Neuronal stem cell (in vitro differentiated cells): Measurements from ENCODE around the gene ITFG2.

Experiments
- DNase-seq: peaks from one replicate; pipeline ENCODE4 v3.0.0-alpha.2; 2013; ENCODE audit warnings: low spot score
- H2AFZ ChIP-seq: one replicate; pipeline ENCODE4 v1.6.1; 2013; ENCODE audit warnings: mild to moderate bottlenecking, low read length, inconsistent platforms
- H2AK5ac ChIP-seq: 2 replicates; pipeline ENCODE4 v1.6.1; 2013; ENCODE audit warnings: low read depth, mild to moderate bottlenecking, inconsistent platforms, low read length, moderate library complexity, mixed read lengths
- H2BK120ac ChIP-seq: 2 replicates; pipeline ENCODE4 v1.6.1; 2013; ENCODE audit warnings: low read depth, mild to moderate bottlenecking, inconsistent platforms, low read length, moderate library complexity, mixed read lengths
- H2BK12ac ChIP-seq: one replicate; pipeline ENCODE4 v1.6.1; 2013; ENCODE audit warnings: low read length, inconsistent platforms
- H2BK15ac ChIP-seq: 2 replicates; pipeline ENCODE4 v1.6.1; 2013; ENCODE audit warnings: mild to moderate bottlenecking, low read length, inconsistent platforms, mixed read lengths
- H2BK5ac ChIP-seq: one replicate; pipeline ENCODE4 v1.6.1; 2013; ENCODE audit warnings: inconsistent platforms, mild to moderate bottlenecking, low read length, moderate library complexity
- H3K14ac ChIP-seq: one replicate; pipeline ENCODE4 v1.6.1; 2013; ENCODE audit warnings: low read length, inconsistent platforms
- H3K18ac ChIP-seq: 2 replicates; pipeline ENCODE4 v1.6.1; 2013; ENCODE audit warnings: low read length, inconsistent platforms
- H3K23ac ChIP-seq: 2 replicates; pipeline ENCODE4 v1.6.1; 2013; ENCODE audit warnings: low read depth, mild to moderate bottlenecking, mixed read lengths, low read length, inconsistent platforms; ENCODE audit not compliant: poor library complexity
- H3K27ac ChIP-seq: replicated peaks from 3 replicates; pipeline ENCODE4 v1.5.1; 2013; ENCODE audit warnings: low read length, inconsistent platforms
- H3K27me3 ChIP-seq, 3 experiments: 2 replicates each; pipeline ENCODE4 v1.6.1; 2013; ENCODE audit warnings: low read length in 3 of 3, mild to moderate bottlenecking in 2 of 3, inconsistent platforms in 1 of 3, low read depth in 1 of 3, mixed read lengths in 1 of 3, moderate library complexity in 1 of 3; ENCODE audit not compliant: control insufficient read depth in 3 of 3, insufficient read depth in 3 of 3
- H3K36me3 ChIP-seq, 2 donors: replicated peaks in 1 of 2; 2 replicates each; pipeline ENCODE4 v1.6.1; 2013; ENCODE audit warnings: low read length in 2 of 2; ENCODE audit not compliant: control insufficient read depth in 2 of 2, insufficient read depth in 2 of 2
- H3K4ac ChIP-seq: 2 replicates; pipeline ENCODE4 v1.6.1; 2013; ENCODE audit warnings: inconsistent platforms, mild to moderate bottlenecking, low read length, moderate library complexity
- H3K4me1 ChIP-seq, 2 donors: 1 replicate in 1 of 2; 2 replicates in 1 of 2; pipeline ENCODE4 v1.6.1; 2013; ENCODE audit warnings: low read length in 2 of 2, low read depth in 1 of 2; ENCODE audit not compliant: control insufficient read depth in 2 of 2, insufficient read depth in 1 of 2
- H3K4me2 ChIP-seq: one replicate; pipeline ENCODE4 v1.6.1; 2013; ENCODE audit warnings: mild to moderate bottlenecking, low read length, inconsistent platforms; ENCODE audit not compliant: insufficient read depth, poor library complexity, severe bottlenecking
- H3K4me3 ChIP-seq, 2 donors: 2 replicates each; pipeline ENCODE4 v1.5.1; 2013; ENCODE audit warnings: low read length in 2 of 2, mild to moderate bottlenecking in 2 of 2, inconsistent platforms in 1 of 2, moderate library complexity in 1 of 2
- H3K79me1 ChIP-seq: one replicate; pipeline ENCODE4 v1.6.1; 2013; ENCODE audit warnings: low read depth, mild to moderate bottlenecking, inconsistent platforms, low read length, moderate library complexity
- H3K9ac ChIP-seq: one replicate; pipeline ENCODE4 v1.6.1; 2013; ENCODE audit warnings: mild to moderate bottlenecking, low read depth, low read length, inconsistent platforms; ENCODE audit not compliant: poor library complexity
- H3K9me3 ChIP-seq, 2 donors: replicated peaks in 1 of 2; 2 replicates each; pipeline versions ENCODE3 to v1.6.1; 2013; ENCODE audit warnings: low read length in 2 of 2, mild to moderate bottlenecking in 2 of 2, inconsistent platforms in 1 of 2, low read depth in 1 of 2, mixed read lengths in 1 of 2, moderate library complexity in 1 of 2; ENCODE audit not compliant: control insufficient read depth in 2 of 2, insufficient read depth in 1 of 2
- H4K8ac ChIP-seq: one replicate; pipeline ENCODE4 v1.6.1; 2013; ENCODE audit warnings: low read depth, mild to moderate bottlenecking, inconsistent platforms, low read length, moderate library complexity
- H4K91ac ChIP-seq: one replicate; pipeline ENCODE4 v1.6.1; 2013; ENCODE audit warnings: low read length, low read depth, mild to moderate bottlenecking, inconsistent platforms; ENCODE audit not compliant: poor library complexity
- WGBS, 2 donors: extraction: QIAGEN DNeasy Blood & Tissue Kit; methylation state at CpG; one replicate each; pipeline ENCODE4 v1.1.7; 2013; ENCODE audit warnings: missing lambda C conversion rate in 2 of 2, mixed read lengths in 1 of 2; ENCODE audit not compliant: insufficient read length in 2 of 2, insufficient replicate concordance in 1 of 2; ENCODE audit errors: extremely low coverage in 2 of 2; 5-methylcytosine and 5-hydroxymethylcytosine counted together

The ITFG2 gene

GRCh38 chr12:2795291-2796186 lies 16.9 kb upstream of the ITFG2 start:
- H2BK5ac ChIP-seq = no peak overlapping the region
- H3K4me2 ChIP-seq = peak overlapping the region; percentile 94
- H3K27ac ChIP-seq = no peak overlapping the region
- WGBS, 2 donors = no CpG with 5 or more reads among the region's 111 CpGs
- peaks cover 32 to 44% of the 10 kb centered on the region in 2 donors for H3K36me3 ChIP-seq
- peaks cover 0 to 7% (median 0%) of the 10 kb centered on the region in 3 experiments for H3K27me3 ChIP-seq
- H3K79me1 ChIP-seq = peaks cover 2% of the 10 kb centered on the region
- H3K9ac ChIP-seq = peak overlapping the region; percentile 87
- peak overlapping the region; percentile 79 to 93 for H3K4me3 ChIP-seq
- no peak overlapping the region for H4K91ac ChIP-seq
- H2BK12ac ChIP-seq = no peak overlapping the region
- no peaks in the 10 kb centered on the region for H3K9me3 ChIP-seq
- no peak overlapping the region for H2AK5ac ChIP-seq
- H3K23ac ChIP-seq = peak overlapping the region; percentile 89
- H3K18ac ChIP-seq = peak overlapping the region; percentile 90
- no peak overlapping the region for H3K4ac ChIP-seq
- H3K14ac ChIP-seq = no peak overlapping the region
- H3K4me1 ChIP-seq = peaks cover 12 to 14% of the 10 kb centered on the region in 2 donors
- no peak overlapping the region for H2BK15ac ChIP-seq
- H4K8ac ChIP-seq = no peak overlapping the region
- H2AFZ ChIP-seq = peak overlapping the region; percentile 94
- no peak overlapping the region for H2BK120ac ChIP-seq
- DNase-seq = peak; percentile 53

- no peak for DNase-seq
- H3K4ac ChIP-seq = no peak overlapping the region
Measured at GRCh38 chr12:2796187-2796666, 16.2 kb upstream of the ITFG2 start.

GRCh38 chr12:2797721-2798418 lies 14.6 kb upstream of the ITFG2 start:
- H3K27me3 ChIP-seq = peaks cover 0 to 7% (median 0%) of the 10 kb centered on the region in 3 experiments
- H3K4me1 ChIP-seq = peaks cover 9 to 11% of the 10 kb centered on the region in 2 donors
- no peak overlapping the region for H3K23ac ChIP-seq
- H3K27ac ChIP-seq = no peak overlapping the region
- no peak overlapping the region for H2BK120ac ChIP-seq
- no peak overlapping the region for H2AFZ ChIP-seq
- H3K18ac ChIP-seq = no peak overlapping the region
- H3K36me3 ChIP-seq = peaks cover 48 to 66% of the 10 kb centered on the region in 2 donors
- H3K14ac ChIP-seq = no peak overlapping the region
- no CpG with 5 or more reads among the region's 7 CpGs for WGBS, 2 donors
- H3K9ac ChIP-seq = no peak overlapping the region
- H4K91ac ChIP-seq = no peak overlapping the region
- H2BK5ac ChIP-seq = no peak overlapping the region
- no peak overlapping the region for H3K4me2 ChIP-seq
- H3K4me3 ChIP-seq = no peak overlapping the region
- H4K8ac ChIP-seq = no peak overlapping the region
- H3K79me1 ChIP-seq = peaks cover 2% of the 10 kb centered on the region
- H3K9me3 ChIP-seq = no peaks in the 10 kb centered on the region
- H2AK5ac ChIP-seq = no peak overlapping the region
- no peak overlapping the region for H2BK12ac ChIP-seq
- no peak for DNase-seq
- H3K4ac ChIP-seq = no peak overlapping the region
- H2BK15ac ChIP-seq = no peak overlapping the region

More at GRCh38 chr12:2796187-2796666, 16.2 kb upstream of the ITFG2 start:
- Histone ChIP-seq H4K91ac (no peak overlapping the region), H3K4me1 (peaks cover 12 to 14% of the 10 kb centered on the region in 2 donors), H3K23ac (peak overlapping the region; percentile 65), H4K8ac (no peak overlapping the region), H2BK15ac (no peak overlapping the region), H3K4me3 (peak overlapping the region; percentile 79 to 93), H3K4me2 (peak overlapping the region; percentile 94), H3K27ac (no peak overlapping the region), H3K9me3 (no peaks in the 10 kb centered on the region), H2BK12ac (no peak overlapping the region), H3K27me3 (peaks cover 0 to 7% (median 0%) of the 10 kb centered on the region in 3 experiments), H3K14ac (no peak overlapping the region), H3K18ac (peak overlapping the region; percentile 85), H2BK5ac (no peak overlapping the region), H3K79me1 (peaks cover 2% of the 10 kb centered on the region), H2AFZ (peak overlapping the region; percentile 94), H2BK120ac (no peak overlapping the region), H3K9ac (peak overlapping the region; percentile 87), H3K36me3 (peaks cover 38 to 51% of the 10 kb centered on the region in 2 donors), H2AK5ac (no peak overlapping the region)
- WGBS, 2 donors = no CpG with 5 or more reads among the region's 14 CpGs
